A673 (cell line): ENCODE data around the gene RNF220. TPM values are rescaled to one million over a fixed set of nuclear protein-coding genes. Genes with fewer than 3 reads are reported as not detected.

Experiments used
- BruUV-seq: library from RNA; stranded (reverse); fragments of 400-500 nt; replicated peaks from 2 replicates; lab custom pipeline; 2021; lab: Mats Ljungman, UMichigan
- CTCF ChIA-PET: fragments of 300-600 bp; sonication (Branson Sonifier 250); formaldehyde crosslinking; loops from one replicate; lab custom pipeline; 2022; ENCODE audit warnings: antibody characterized with exemption; lab: Charles Lee
- POLR2A ChIA-PET: fragments of 300-600 bp; sonication (Branson Sonifier 250); formaldehyde crosslinking; loops from one replicate; lab custom pipeline; 2022; ENCODE audit warnings: antibody characterized with exemption; ENCODE audit not compliant: low non-redundant PET; lab: Charles Lee
- DNase-seq: peaks from one replicate; pipeline ENCODE4 v3.0.0-alpha.2; 2015; ENCODE audit warnings: low spot score
- H3K27ac ChIP-seq: fragments of 200-600 bp; sonication (generic); 2 replicates; pipeline ENCODE4 v1.5.1; 2016; ENCODE audit warnings: mixed run types, low read depth, mild to moderate bottlenecking, mixed read lengths, antibody characterized with exemption, low read length; ENCODE audit not compliant: poor library complexity, severe bottlenecking
- H3K27me3 ChIP-seq: fragments of 200-600 bp; sonication (generic); replicated peaks from 2 replicates; pipeline ENCODE4 v1.6.1; 2017; ENCODE audit warnings: mixed run types, low read depth, mild to moderate bottlenecking, mixed read lengths, antibody characterized with exemption, low read length; ENCODE audit not compliant: insufficient read depth, poor library complexity
- H3K36me3 ChIP-seq: fragments of 200-600 bp; sonication (generic); 2 replicates; pipeline ENCODE4 v1.6.1; 2016; ENCODE audit warnings: mixed run types, mild to moderate bottlenecking, mixed read lengths, antibody characterized with exemption, low read length; ENCODE audit not compliant: insufficient read depth, poor library complexity, severe bottlenecking
- H3K4me1 ChIP-seq: fragments of 200-600 bp; sonication (generic); 2 replicates; pipeline ENCODE4 v1.6.1; 2017; ENCODE audit warnings: mixed run types, mild to moderate bottlenecking, mixed read lengths, antibody characterized with exemption, low read length; ENCODE audit not compliant: insufficient read depth, poor library complexity, severe bottlenecking
- H3K4me3 ChIP-seq: fragments of 200-600 bp; sonication (generic); 2 replicates; pipeline ENCODE4 v1.5.1; 2016; ENCODE audit warnings: low read depth, mixed run types, mild to moderate bottlenecking, mixed read lengths, low read length; ENCODE audit not compliant: poor library complexity, severe bottlenecking
- H3K9me3 ChIP-seq: fragments of 200-600 bp; sonication (generic); 2 replicates; pipeline ENCODE4 v1.6.1; 2016; ENCODE audit warnings: mixed run types, low read depth, mild to moderate bottlenecking, mixed read lengths, antibody characterized with exemption, low read length; ENCODE audit not compliant: poor library complexity, severe bottlenecking
- CTCF ChIP-seq: fragments of 300-800, 200-600 bp; sonication (generic); conservative IDR thresholded peaks from 2 replicates; pipeline ENCODE4 v1.5.1; 2017; ENCODE audit warnings: low read depth, mild to moderate bottlenecking, antibody characterized with exemption, low read length, moderate library complexity, mixed read lengths
- EZH2 ChIP-seq: fragments of 200-600 bp; sonication (generic); IDR thresholded peaks from 2 replicates; pipeline ENCODE4 v1.6.1; 2017; ENCODE audit warnings: borderline replicate concordance, low read depth, mild to moderate bottlenecking, mixed read lengths, antibody characterized with exemption, low read length; ENCODE audit not compliant: poor library complexity, severe bottlenecking
- intact Hi-C: fragments of 100-400 bp; cut with micrococcal nuclease; formaldehyde crosslinking; loops from one replicate; pipeline ENCODE4 v1.10.0; 2022; ENCODE audit not compliant: unreplicated experiment
- total RNA-seq: library from RNA; stranded (reverse); gene quantifications from 2 replicates; pipeline ENCODE4 v1.2.3, GENCODE V29; 2021

The RNF220 gene
- total RNA-seq, 1 experiment from 2014 or later = 80.6 TPM

GRCh38 chr1:44661781-44662682 is 257.0 kb downstream of the RNF220 start:
- no peaks in the 10 kb centered on the region for H3K9me3 ChIP-seq
- intact Hi-C loops = no loop called here
- no peaks in the 10 kb centered on the region for H3K36me3 ChIP-seq
- POLR2A ChIA-PET = no interaction called here
- TF ChIP-seq CTCF (no peak), EZH2 (no peak)
- H3K4me1 ChIP-seq = no peaks in the 10 kb centered on the region
- no peak overlapping the region for H3K4me3 ChIP-seq
- no peak for DNase-seq
- no peaks in the 10 kb centered on the region for H3K27me3 ChIP-seq
- no peak overlapping the region for H3K27ac ChIP-seq
- CTCF ChIA-PET = no interaction called here
- no TSS peak for BruUV-seq

- Histone ChIP-seq H3K27me3 (no peaks in the 10 kb centered on the region), H3K27ac (no peak overlapping the region), H3K36me3 (no peaks in the 10 kb centered on the region), H3K4me1 (no peaks in the 10 kb centered on the region), H3K4me3 (no peak overlapping the region), H3K9me3 (no peaks in the 10 kb centered on the region)
- CTCF ChIA-PET = no interaction called here
- intact Hi-C loops = no loop called here
- TF ChIP-seq EZH2 (no peak), CTCF (no peak)
- no TSS peak for BruUV-seq
- POLR2A ChIA-PET = no interaction called here
- no peak for DNase-seq
Measured at GRCh38 chr1:44662683-44663030, 257.6 kb downstream of the RNF220 start.

GRCh38 chr1:44663417-44663816 is 258.4 kb downstream of the RNF220 start:
- ChIA-PET POLR2A (interaction anchor here (0.6 kb wide), 1 partner anchor 1553 kb away, joined by 21 read pairs; no protein-coding TSS in a partner anchor), CTCF (interaction anchor here (2.0 kb wide), 1 partner anchor 11 kb away, joined by 11 read pairs; no protein-coding TSS in a partner anchor)
- Histone ChIP-seq H3K36me3 (no peaks in the 10 kb centered on the region), H3K4me3 (no peak overlapping the region), H3K9me3 (no peaks in the 10 kb centered on the region), H3K27me3 (no peaks in the 10 kb centered on the region), H3K27ac (no peak overlapping the region), H3K4me1 (no peaks in the 10 kb centered on the region)
- no TSS peak for BruUV-seq
- TF ChIP-seq CTCF = no peak
- TF ChIP-seq EZH2 = no peak
- DNase-seq = no peak
- intact Hi-C loops = no loop called here
